B cell (primary cell): Measurements from ENCODE around the gene COL16A1. TPM values are rescaled to one million over a fixed set of nuclear protein-coding genes. Genes with fewer than 3 reads are reported as not detected.

ENCODE experiments used
- ATAC-seq: fragments of 200-7000 bp; cut with Tn5 transposase; one replicate; pipeline ENCODE4 v1.10.0; 2021; ENCODE audit warnings: low read depth, mild to moderate bottlenecking, moderate number of reproducible peaks, moderate library complexity
- CTCF ChIA-PET: fragments of 350-600 bp; sonication (Branson Sonifier 250); formaldehyde crosslinking; loops from one replicate; lab custom pipeline; 2021; ENCODE audit warnings: antibody characterized with exemption, inconsistent platforms; lab: Charles Lee
- POLR2A ChIA-PET: fragments of 350-600 bp; sonication (Branson Sonifier 250); formaldehyde crosslinking; loops from one replicate; lab custom pipeline; 2021; ENCODE audit warnings: antibody characterized with exemption; lab: Charles Lee
- DNase-seq: peaks from one replicate; pipeline ENCODE4 v3.0.0; 2013
- H2AFZ ChIP-seq: 2 replicates; pipeline ENCODE4 v1.6.1; 2012; ENCODE audit warnings: mild to moderate bottlenecking, low read depth, low read length; ENCODE audit not compliant: insufficient read depth, poor library complexity, severe bottlenecking
- H3K27ac ChIP-seq, 2 donors: 1 replicate in 1 of 2; 2 replicates in 1 of 2; pipeline ENCODE4 v1.5.1; 2012 to 2013; ENCODE audit warnings: low read length in 2 of 2, mild to moderate bottlenecking in 2 of 2, moderate library complexity in 1 of 2
- H3K27me3 ChIP-seq, 4 experiments: fragments of 200-600 bp in 1 of 4; sonication (generic) in 1 of 4; replicated peaks in 1 of 4; 1 replicate in 2 of 4; 2 replicates in 2 of 4; pipeline versions ENCODE4 v1.6.1 to v1.7.0; 2013 to 2016; ENCODE audit warnings: low read length in 3 of 4, mild to moderate bottlenecking in 2 of 4, mixed read lengths in 1 of 4, moderate library complexity in 1 of 4; ENCODE audit not compliant: insufficient read depth in 4 of 4, control insufficient read depth in 3 of 4; ENCODE audit errors: control extremely low read depth in 1 of 4
- H3K36me3 ChIP-seq, 2 experiments: replicated peaks in 1 of 2; 1 replicate in 1 of 2; 2 replicates in 1 of 2; pipeline versions ENCODE4 v1.6.1 to v1.7.1; 2013; ENCODE audit warnings: low read length in 1 of 2; ENCODE audit not compliant: insufficient read depth in 2 of 2, control insufficient read depth in 1 of 2; ENCODE audit errors: control extremely low read depth in 1 of 2, extremely low read depth in 1 of 2
- H3K4me1 ChIP-seq, 2 donors: fragments of 200-600 bp in 1 of 2; sonication (generic) in 1 of 2; 1 replicate in 1 of 2; 2 replicates in 1 of 2; pipeline versions ENCODE4 v1.5.1 to v1.6.1; 2013 to 2017; ENCODE audit warnings: low read length in 2 of 2; ENCODE audit not compliant: control insufficient read depth in 2 of 2, insufficient read depth in 2 of 2
- H3K4me2 ChIP-seq: replicated peaks from 2 replicates; pipeline ENCODE3; 2012; ENCODE audit warnings: mild to moderate bottlenecking, low read depth, low read length; ENCODE audit not compliant: poor library complexity, severe bottlenecking
- H3K4me3 ChIP-seq, 5 experiments: fragments of 200-600 bp in 1 of 5; sonication (generic) in 1 of 5; 1 replicate in 3 of 5; 2 replicates in 2 of 5; pipeline versions ENCODE4 v1.5.1 to v1.7.0; 2011 to 2016; ENCODE audit warnings: low read length in 4 of 5, mild to moderate bottlenecking in 4 of 5, low read depth in 2 of 5, control low read depth in 1 of 5, moderate library complexity in 1 of 5; ENCODE audit not compliant: insufficient read depth in 1 of 5; ENCODE audit errors: control extremely low read depth in 1 of 5, extremely low read depth in 1 of 5
- H3K79me2 ChIP-seq: fragments of 200-600 bp; sonication (generic); one replicate; pipeline ENCODE4 v1.6.0; 2016; ENCODE audit warnings: low read length; ENCODE audit not compliant: control insufficient read depth, insufficient read depth
- H3K9ac ChIP-seq: fragments of 200-600 bp; sonication (generic); 2 replicates; pipeline ENCODE4 v1.6.1; 2017; ENCODE audit warnings: mild to moderate bottlenecking, low read length, moderate library complexity
- H3K9me3 ChIP-seq, 3 donors: one replicate each; pipeline versions ENCODE4 v1.6.1 to v1.7.1; 2013; ENCODE audit warnings: low read length in 2 of 3; ENCODE audit not compliant: control insufficient read depth in 2 of 3, insufficient read depth in 1 of 3; ENCODE audit errors: control extremely low read depth in 1 of 3
- H4K20me1 ChIP-seq: 2 replicates; pipeline ENCODE4 v1.6.0; 2012; ENCODE audit warnings: mild to moderate bottlenecking, low read length; ENCODE audit not compliant: insufficient read depth, control insufficient read depth, poor library complexity, severe bottlenecking
- H3K27ac Mint-ChIP-seq: one replicate; pipeline ENCODE4 v1.8.0; 2021; ENCODE audit warnings: mixed read lengths
- H3K27me3 Mint-ChIP-seq: one replicate; pipeline ENCODE4 v1.8.0; 2021; ENCODE audit warnings: mixed read lengths
- H3K4me1 Mint-ChIP-seq: one replicate; pipeline ENCODE4 v1.8.0; 2021; ENCODE audit warnings: mixed read lengths
- H3K4me3 Mint-ChIP-seq: one replicate; pipeline ENCODE4 v1.8.0; 2021; ENCODE audit warnings: mixed read lengths
- H3K9me3 Mint-ChIP-seq: one replicate; pipeline ENCODE4 v1.8.0; 2022; ENCODE audit warnings: mixed read lengths; ENCODE audit not compliant: insufficient read depth
- CTCF ChIP-seq: fragments of 200-600 bp; IDR thresholded peaks from one replicate; pipeline ENCODE4 v1.8.0; 2022; ENCODE audit warnings: antibody characterized with exemption, mild to moderate bottlenecking
- EZH2 ChIP-seq: IDR thresholded peaks from 2 replicates; pipeline ENCODE4 v1.6.1; 2012; ENCODE audit warnings: borderline replicate concordance, low read depth, mild to moderate bottlenecking, moderate library complexity, low read length; ENCODE audit not compliant: insufficient read depth, poor library complexity, severe bottlenecking
- WGBS: methylation state at CpG from one replicate; pipeline ENCODE4 v1.1.5; 2013; ENCODE audit warnings: missing lambda C conversion rate; ENCODE audit not compliant: insufficient coverage; 5-methylcytosine and 5-hydroxymethylcytosine counted together
- intact Hi-C: fragments of 100-400 bp; cut with micrococcal nuclease; formaldehyde crosslinking; loops from one replicate; pipeline ENCODE4 v1.10.0; 2022
- polyA plus RNA-seq: library from polyadenylated mRNA; depleted of rRNA; stranded (reverse); fragments of >200 nt; gene quantifications from 2 replicates; pipeline ENCODE4 v1.2.3, GENCODE V29; 2012
- total RNA-seq, 2 donors: library from RNA; stranded (reverse); fragments of 120-200 nt in 1 of 2; gene quantifications; 1 replicate in 1 of 2; 2 replicates in 1 of 2; pipeline versions ENCODE4 v1.2.3 to v1.2.4, GENCODE V29; 2013 to 2022

COL16A1 gene
- total and polyA plus RNA-seq, 2 donors (not counting 1 experiment from before 2014, with no cell fraction given) = 0.07 TPM; not detected in 1

- H3K27ac Mint-ChIP-seq = no peak overlapping the region
- Histone ChIP-seq H3K4me1 (peaks cover 0 to 7% of the 10 kb centered on the region in 2 donors), H3K9ac (no peak overlapping the region), H3K9me3 (no peaks in the 10 kb centered on the region), H2AFZ (no peak overlapping the region), H3K27me3 (peaks cover 0 to 19% (median 0%) of the 10 kb centered on the region in 4 experiments), H4K20me1 (no peaks in the 10 kb centered on the region), H3K79me2 (no peaks in the 10 kb centered on the region), H3K4me3 (no peak overlapping the region), H3K4me2 (no peak overlapping the region), H3K27ac (no peak overlapping the region), H3K36me3 (no peaks in the 10 kb centered on the region)
- no peaks in the 10 kb centered on the region for H3K9me3 Mint-ChIP-seq
- intact Hi-C loops = no loop called here
- ChIA-PET POLR2A (no interaction called here), CTCF (no interaction called here)
- H3K4me3 Mint-ChIP-seq = no peak overlapping the region
- DNase-seq (no peak), ATAC-seq (no peak)
- H3K4me1 Mint-ChIP-seq = peaks cover 5% of the 10 kb centered on the region
- WGBS = 75% methylated on average over 11 of the region's 11 CpGs
- H3K27me3 Mint-ChIP-seq = peaks cover 30% of the 10 kb centered on the region
- no peak for TF ChIP-seq CTCF
- no peak for TF ChIP-seq EZH2
These were observed 19.8 kb downstream of the COL16A1 start for GRCh38 chr1:31683997-31684396.

- CTCF ChIA-PET = no interaction called here
- Histone ChIP-seq H3K27ac (no peak overlapping the region), H4K20me1 (no peaks in the 10 kb centered on the region), H3K9me3 (no peaks in the 10 kb centered on the region), H3K4me1 (no peaks in the 10 kb centered on the region), H3K36me3 (no peaks in the 10 kb centered on the region), H3K79me2 (no peaks in the 10 kb centered on the region), H3K4me3 (no peak overlapping the region), H3K9ac (no peak overlapping the region), H3K27me3 (peaks cover 0 to 20% (median 0%) of the 10 kb centered on the region in 4 experiments), H2AFZ (no peak overlapping the region), H3K4me2 (no peak overlapping the region)
- POLR2A ChIA-PET = no interaction called here
- Mint-ChIP-seq H3K27ac (no peak overlapping the region), H3K4me3 (no peak overlapping the region), H3K27me3 (peaks cover 29% of the 10 kb centered on the region), H3K4me1 (no peaks in the 10 kb centered on the region), H3K9me3 (no peaks in the 10 kb centered on the region)
- no peak for ATAC-seq
- 72% methylated on average over 8 of the region's 9 CpGs for WGBS
- intact Hi-C loops = no loop called here
- DNase-seq = no peak
- TF ChIP-seq CTCF = no peak
- no peak for TF ChIP-seq EZH2
These were observed 22.4 kb downstream of the COL16A1 start for GRCh38 chr1:31681415-31681814.
